Lower lobe of right lung (tissue), 1 donor: ENCODE measurements around the gene FITM1. TPM values are rescaled to one million over a fixed set of nuclear protein-coding genes. Genes with fewer than 3 reads are reported as not detected.

Source experiments
- microRNA-seq: library from miRNA; unstranded; fragments of <30 nt; microRNA quantifications from one replicate; pipeline ENCODE4 v1.2.0, GENCODE V29; 2020; ENCODE audit warnings: borderline number of aligned reads
- total RNA-seq: library from RNA; stranded (reverse); fragmentation: NEBNext Ultra II Directional; extraction: Animal tissue kit (Norgen Biotek cat#: 25700); gene quantifications from one replicate; pipeline ENCODE4 v1.2.1, GENCODE V29; 2021
- donor health status: DM: no; HTN: yes; CAD: no; lungs with severe emphysema.

The FITM1 gene
- total RNA-seq, 1 donor from 2014 or later: 0.97 TPM

Small RNA genes lying within 50 kb of the gene (microRNA-seq; reads per million reads assigned to microRNA genes)
- not detected for gene MIR7703

Other genes starting within 250 kb of the FITM1 start
- gene DHRS4, start 176.9 kb upstream of the FITM1 start, total RNA-seq: 35.4 TPM
- gene DHRS4L2, start 141.7 kb upstream of the FITM1 start, total RNA-seq: 19.4 TPM
- gene CARMIL3, start 78.7 kb upstream of the FITM1 start, total RNA-seq: 0.95 TPM
- gene CPNE6, start 59.1 kb upstream of the FITM1 start, total RNA-seq: not detected
- gene PCK2, start 36.3 kb upstream of the FITM1 start, total RNA-seq: 42.8 TPM
- 64.9 TPM for gene DCAF11, start 15.9 kb upstream of the FITM1 start, total RNA-seq
- 2.0 TPM for gene NRL, start 15.7 kb upstream of the FITM1 start, total RNA-seq
- gene PSME1, start 5.5 kb downstream of the FITM1 start, total RNA-seq: 198 TPM
- 9.3 TPM for gene EMC9, start 10.9 kb downstream of the FITM1 start, total RNA-seq
- 144 TPM for gene PSME2, start 16.0 kb downstream of the FITM1 start, total RNA-seq
- 67.3 TPM for gene RNF31, start 16.8 kb downstream of the FITM1 start, total RNA-seq
- gene IRF9, start 30.6 kb downstream of the FITM1 start, total RNA-seq: 158 TPM
- gene REC8, start 41.4 kb downstream of the FITM1 start, total RNA-seq: 18.4 TPM
- 18.3 TPM for gene IPO4, start 58.2 kb downstream of the FITM1 start, total RNA-seq
- gene TM9SF1, start 64.8 kb downstream of the FITM1 start, total RNA-seq: 48.9 TPM
- 0.74 TPM for gene TSSK4, start 75.0 kb downstream of the FITM1 start, total RNA-seq
- 41.9 TPM for gene CHMP4A, start 82.8 kb downstream of the FITM1 start, total RNA-seq
- gene MDP1, start 85.4 kb downstream of the FITM1 start, total RNA-seq: 13.3 TPM
- 132 TPM for gene NEDD8, start 101.7 kb downstream of the FITM1 start, total RNA-seq
- 72.3 TPM for gene GMPR2, start 102.3 kb downstream of the FITM1 start, total RNA-seq
- 85.7 TPM for gene TINF2, start 112.0 kb downstream of the FITM1 start, total RNA-seq
- 5.9 TPM for gene TGM1, start 132.5 kb downstream of the FITM1 start, total RNA-seq
- 50.4 TPM for gene RABGGTA, start 140.9 kb downstream of the FITM1 start, total RNA-seq
- 22.7 TPM for gene DHRS1, start 169.1 kb downstream of the FITM1 start, total RNA-seq
- 22.0 TPM for gene NOP9, start 169.2 kb downstream of the FITM1 start, total RNA-seq
- 16.4 TPM for gene CIDEB, start 177.3 kb downstream of the FITM1 start, total RNA-seq
- gene LTB4R2, start 179.5 kb downstream of the FITM1 start, total RNA-seq: 5.9 TPM
- gene LTB4R, start 180.8 kb downstream of the FITM1 start, total RNA-seq: 14.1 TPM
- 42.7 TPM for gene ADCY4, start 204.4 kb downstream of the FITM1 start, total RNA-seq
- gene RIPK3, start 209.3 kb downstream of the FITM1 start, total RNA-seq: 27.9 TPM
- 37.0 TPM for gene NFATC4, start 237.5 kb downstream of the FITM1 start, total RNA-seq